ENCODE results near the gene BCAS1. TPM values are rescaled to one million over a fixed set of nuclear protein-coding genes. Genes with fewer than 3 reads are reported as not detected.

Gene BCAS1
- total RNA-seq, 1 experiment from 2014 or later, result 0.16 TPM

- Histone ChIP-seq H3K9me3 (replicated peaks) (no peaks in the 10 kb centered on the region), H3K36me3 (no peaks in the 10 kb centered on the region), H3K27ac (no peak overlapping the region), H3K4me1 (no peaks in the 10 kb centered on the region), H3K4me3 (no peak overlapping the region), H3K27me3 (peaks cover 17% of the 10 kb centered on the region)
- DNase-seq, result no peak
Observed at GRCh38 chr20:53993310-53993709, 77.1 kb downstream of the BCAS1 start.

DNA sequence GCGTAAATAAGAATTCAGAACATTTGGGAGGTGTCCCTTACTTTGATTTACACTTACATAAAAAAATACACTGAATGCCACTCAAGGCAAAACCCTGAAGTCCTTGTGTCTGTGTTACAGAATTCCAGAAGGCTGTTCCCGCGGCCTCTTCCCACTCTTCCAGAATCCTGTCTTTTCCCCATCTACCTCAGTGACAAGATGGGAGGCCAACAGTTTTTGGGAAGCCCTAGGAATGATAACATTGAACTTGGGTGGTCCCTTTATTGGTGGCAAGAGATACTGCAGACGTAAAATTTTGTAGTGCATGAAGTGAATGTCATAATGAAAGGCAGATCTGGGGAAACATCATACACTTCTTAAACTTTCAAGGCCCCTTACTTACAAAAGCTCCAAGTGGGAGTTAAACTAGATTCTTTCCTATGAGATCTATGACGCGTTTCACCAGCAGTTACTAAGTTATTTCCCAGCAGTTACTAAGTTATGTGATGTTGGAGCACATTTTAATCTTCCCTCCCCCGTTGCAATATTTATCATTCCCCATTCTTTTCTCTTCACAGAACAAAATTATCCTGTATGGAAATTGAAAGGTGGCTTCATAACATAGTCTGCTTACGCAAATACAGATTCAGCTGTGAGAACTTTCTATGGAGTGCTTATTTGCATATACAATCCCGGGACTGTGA lies 79.5 kb downstream of the BCAS1 start:
- DNase-seq, result no peak
- Histone ChIP-seq H3K27me3 (peaks cover 14% of the 10 kb centered on the region), H3K4me3 (no peak overlapping the region), H3K9me3 (replicated peaks) (no peaks in the 10 kb centered on the region), H3K27ac (no peak overlapping the region), H3K36me3 (no peaks in the 10 kb centered on the region), H3K4me1 (no peaks in the 10 kb centered on the region)

DNA sequence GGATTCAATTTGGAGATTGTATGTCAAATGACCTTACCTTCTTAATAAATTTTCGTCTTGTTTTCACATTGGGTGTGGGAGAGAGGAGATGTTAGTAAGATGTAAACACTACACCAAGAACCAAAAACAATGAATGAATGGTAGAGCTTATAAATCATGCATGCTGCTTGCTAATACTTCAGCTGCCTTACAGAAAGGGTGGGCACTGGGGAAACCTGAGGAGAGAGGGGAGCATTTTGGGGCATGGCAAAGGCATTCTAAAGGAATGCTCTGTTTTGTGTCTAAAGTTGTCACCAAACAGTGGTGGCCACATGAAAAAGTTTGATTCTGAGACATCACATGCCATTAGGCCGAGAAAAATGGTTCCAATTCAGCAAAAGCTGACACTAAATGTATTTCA lies 80.4 kb downstream of the BCAS1 start:
- Histone ChIP-seq H3K4me1 (no peaks in the 10 kb centered on the region), H3K27ac (no peak overlapping the region), H3K4me3 (no peak overlapping the region), H3K9me3 (replicated peaks) (no peaks in the 10 kb centered on the region), H3K36me3 (no peaks in the 10 kb centered on the region), H3K27me3 (peaks cover 14% of the 10 kb centered on the region)
- DNase-seq, result no peak

DNA sequence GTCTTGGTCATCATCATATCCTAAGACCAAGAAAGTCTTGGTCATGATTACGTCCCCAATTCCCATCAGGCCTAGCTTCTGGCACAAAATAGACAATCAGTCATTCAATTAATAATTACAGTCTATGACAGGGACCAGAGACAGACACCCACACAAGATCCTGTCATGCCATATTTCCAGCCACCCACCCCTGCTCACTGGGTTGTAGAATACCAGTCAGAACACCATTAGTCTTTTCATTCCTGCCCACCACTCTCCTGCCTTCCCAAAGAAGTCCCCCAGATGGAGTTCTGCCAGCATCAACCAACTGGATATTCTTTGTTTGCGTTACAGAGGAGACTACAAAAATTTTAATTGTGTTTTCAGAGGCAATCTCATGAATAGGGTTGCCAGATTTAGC lies 81.0 kb downstream of the BCAS1 start:
- no peaks in the 10 kb centered on the region for H3K9me3 ChIP-seq (replicated peaks)
- no peaks in the 10 kb centered on the region for H3K36me3 ChIP-seq
- no peaks in the 10 kb centered on the region for H3K4me1 ChIP-seq
- H3K27ac ChIP-seq, result no peak overlapping the region
- H3K27me3 ChIP-seq, result peaks cover 11% of the 10 kb centered on the region
- DNase-seq, result no peak
- no peak overlapping the region for H3K4me3 ChIP-seq

DNA sequence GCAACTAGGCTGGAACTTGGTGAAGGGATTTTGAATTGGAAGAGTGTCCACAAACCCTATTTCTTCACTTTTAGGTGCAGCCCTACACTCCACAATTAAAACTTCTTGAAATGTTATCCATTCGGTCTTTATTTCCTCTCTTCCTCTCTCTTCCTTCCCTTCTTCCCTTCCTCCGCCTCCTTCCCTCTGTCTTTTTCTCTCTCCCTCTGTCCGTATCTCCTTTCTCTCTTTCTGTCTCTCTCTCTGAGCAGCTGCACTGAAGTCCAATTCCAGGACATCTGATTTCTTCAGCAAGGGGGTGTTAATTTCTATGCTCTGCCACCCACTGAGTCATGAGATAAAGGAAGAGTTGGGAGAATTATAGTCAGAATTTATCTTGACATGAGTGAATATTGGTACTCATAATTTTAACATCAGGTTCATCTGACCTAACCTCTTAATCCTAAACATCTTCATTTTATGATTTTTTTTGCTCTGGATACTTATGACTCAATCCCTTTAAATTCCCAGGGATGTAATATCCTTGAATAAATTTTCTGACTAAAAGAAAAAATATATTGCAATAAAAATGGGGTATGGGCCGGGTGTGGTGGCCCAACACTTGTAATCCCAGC lies 84.2 kb downstream of the BCAS1 start:
- Histone ChIP-seq H3K4me1 (no peaks in the 10 kb centered on the region), H3K4me3 (no peak overlapping the region), H3K9me3 (replicated peaks) (no peaks in the 10 kb centered on the region), H3K27ac (no peak overlapping the region), H3K27me3 (peaks cover 9% of the 10 kb centered on the region), H3K36me3 (no peaks in the 10 kb centered on the region)
- DNase-seq, result no peak

DNA sequence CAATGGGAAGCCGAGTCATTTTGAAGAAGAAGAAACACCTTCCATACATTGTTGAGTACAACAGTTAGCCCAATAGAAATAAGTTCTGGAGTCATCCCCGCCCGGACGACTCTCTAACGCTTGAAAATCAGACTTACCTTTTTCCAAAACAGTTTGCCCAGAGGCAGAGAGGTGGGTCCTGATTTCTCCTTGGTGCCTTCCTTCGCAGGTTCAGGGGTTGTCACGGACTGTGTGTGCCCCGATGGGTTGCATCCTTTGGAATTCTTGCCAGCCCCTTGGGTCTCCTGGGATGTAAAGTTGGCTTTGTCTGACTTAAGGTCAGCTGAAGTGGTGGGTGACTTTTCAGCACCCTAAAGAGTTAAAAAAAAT lies 85.3 kb downstream of the BCAS1 start:
- Histone ChIP-seq H3K27ac (no peak overlapping the region), H3K9me3 (replicated peaks) (0 out of 2 replicates have a peak, but pooled peaks cover 2% of the 10 kb centered on the region), H3K4me1 (no peaks in the 10 kb centered on the region), H3K27me3 (peaks cover 9% of the 10 kb centered on the region), H3K36me3 (no peaks in the 10 kb centered on the region), H3K4me3 (no peak overlapping the region)
- no peak for DNase-seq

- no peaks in the 10 kb centered on the region for H3K4me1 ChIP-seq
- no peaks in the 10 kb centered on the region for H3K36me3 ChIP-seq
- 0 out of 2 replicates have a peak, but pooled peaks cover 2% of the 10 kb centered on the region for H3K9me3 ChIP-seq (replicated peaks)
- no peak overlapping the region for H3K27ac ChIP-seq
- DNase-seq, result no peak
- no peak overlapping the region for H3K4me3 ChIP-seq
- peaks cover 9% of the 10 kb centered on the region for H3K27me3 ChIP-seq
Observed at GRCh38 chr20:53984356-53985149, 85.8 kb downstream of the BCAS1 start.

GRCh38 chr20:53983401-53983800 lies 87.0 kb downstream of the BCAS1 start:
- DNase-seq, result no peak
- Histone ChIP-seq H3K4me1 (no peaks in the 10 kb centered on the region), H3K27me3 (peaks cover 9% of the 10 kb centered on the region), H3K27ac (no peak overlapping the region), H3K36me3 (no peaks in the 10 kb centered on the region), H3K9me3 (replicated peaks) (0 out of 2 replicates have a peak, but pooled peaks cover 2% of the 10 kb centered on the region), H3K4me3 (no peak overlapping the region)

DNA sequence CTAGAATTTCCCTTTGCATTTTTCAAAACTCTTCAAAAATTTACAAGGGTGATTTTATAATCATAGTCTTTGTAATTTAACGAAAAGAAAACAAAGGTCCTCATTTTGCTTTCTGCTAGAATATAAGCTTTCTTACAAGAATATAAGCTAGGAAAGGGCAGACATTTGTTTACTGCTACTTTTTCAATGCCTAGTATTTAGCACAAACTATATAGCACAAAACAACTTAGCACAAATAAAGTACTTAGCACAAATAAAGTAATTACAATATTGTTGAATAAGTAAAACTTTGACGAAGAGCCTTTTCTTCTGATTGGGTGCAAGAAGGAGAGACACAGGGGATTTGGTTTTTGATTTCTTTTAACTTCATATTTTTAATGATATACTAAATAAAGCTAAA lies 87.8 kb downstream of the BCAS1 start:
- H3K9me3 ChIP-seq (replicated peaks), result 0 out of 2 replicates have a peak, but pooled peaks cover 2% of the 10 kb centered on the region
- no peak for DNase-seq
- no peaks in the 10 kb centered on the region for H3K36me3 ChIP-seq
- H3K27ac ChIP-seq, result no peak overlapping the region
- no peaks in the 10 kb centered on the region for H3K4me1 ChIP-seq
- peaks cover 9% of the 10 kb centered on the region for H3K27me3 ChIP-seq
- H3K4me3 ChIP-seq, result no peak overlapping the region

DNA sequence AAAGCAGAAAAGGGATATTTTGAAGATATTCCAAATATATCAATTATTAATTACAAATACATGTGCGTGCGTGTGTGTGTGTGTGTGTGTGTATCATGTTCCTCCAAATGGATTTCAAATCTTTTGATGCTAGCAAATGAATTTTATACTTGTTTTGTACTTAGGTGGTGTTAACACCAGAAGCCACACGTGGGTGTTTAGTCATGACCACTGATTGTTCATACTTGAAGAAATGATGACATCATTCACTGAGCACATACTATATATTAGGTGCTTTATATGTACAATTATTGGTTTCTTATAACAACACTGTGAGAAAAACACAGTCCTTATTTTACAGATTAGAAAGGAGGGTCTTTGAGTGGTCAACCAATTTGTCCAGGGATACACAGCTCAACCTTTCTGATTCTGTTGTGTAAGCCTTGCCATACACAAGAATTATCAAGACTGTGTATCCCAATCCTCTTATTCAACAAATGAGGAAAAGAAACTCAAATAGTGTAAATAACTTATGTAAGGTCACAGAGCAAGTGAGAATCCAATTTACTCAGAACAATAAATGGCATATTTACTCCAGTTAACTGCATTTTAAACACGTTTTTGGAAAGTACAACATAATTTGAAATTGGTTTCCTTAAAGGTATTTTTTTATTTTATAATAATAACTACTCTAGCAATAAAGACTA lies 88.5 kb downstream of the BCAS1 start:
- H3K4me3 ChIP-seq, result no peak overlapping the region
- 0 out of 2 replicates have a peak, but pooled peaks cover 2% of the 10 kb centered on the region for H3K9me3 ChIP-seq (replicated peaks)
- no peaks in the 10 kb centered on the region for H3K36me3 ChIP-seq
- peaks cover 9% of the 10 kb centered on the region for H3K27me3 ChIP-seq
- H3K4me1 ChIP-seq, result no peaks in the 10 kb centered on the region
- H3K27ac ChIP-seq, result no peak overlapping the region
- DNase-seq, result no peak

DNA sequence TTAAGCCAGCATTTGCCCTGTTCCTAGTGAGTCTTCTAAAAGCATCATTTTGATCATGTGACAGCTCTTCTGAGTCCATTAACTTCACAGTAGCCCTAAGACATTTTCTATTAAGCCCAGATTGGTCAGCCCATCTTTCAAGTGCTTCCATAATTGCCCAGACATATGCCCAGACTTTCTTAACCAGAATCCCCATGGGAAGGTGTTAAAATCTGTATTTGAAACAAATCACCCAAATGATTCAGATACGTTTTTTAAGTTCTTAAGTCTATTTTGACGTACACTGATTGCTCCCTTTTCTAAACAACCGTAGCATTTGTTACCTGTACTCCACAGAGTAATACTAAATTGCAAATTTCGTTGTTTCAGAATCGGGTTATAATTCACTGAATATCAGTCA lies 89.3 kb downstream of the BCAS1 start:
- no peak for DNase-seq
- Histone ChIP-seq H3K4me1 (no peaks in the 10 kb centered on the region), H3K27ac (no peak overlapping the region), H3K36me3 (no peaks in the 10 kb centered on the region), H3K4me3 (no peak overlapping the region), H3K27me3 (peaks cover 9% of the 10 kb centered on the region), H3K9me3 (replicated peaks) (0 out of 2 replicates have a peak, but pooled peaks cover 2% of the 10 kb centered on the region)

DNA sequence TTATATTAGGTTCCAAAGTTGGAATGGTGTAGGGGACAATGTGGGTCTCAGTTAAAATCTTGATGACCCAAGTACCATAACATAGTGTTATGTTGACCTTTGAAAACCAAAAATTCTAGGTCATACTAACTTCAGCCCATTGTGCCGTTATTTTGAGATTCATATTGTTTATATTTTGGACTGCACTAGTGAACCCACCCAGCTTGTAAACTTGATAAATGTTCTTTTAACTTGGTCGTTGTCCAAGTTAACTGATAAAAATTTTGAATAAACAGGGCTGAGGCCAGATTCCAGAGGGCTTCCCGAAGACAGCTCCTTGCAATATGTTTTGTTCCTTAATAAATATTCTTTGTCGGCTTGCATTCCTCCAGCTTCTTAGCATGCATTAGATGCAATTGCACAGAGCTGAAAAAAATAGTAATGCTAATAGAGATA lies 90.3 kb downstream of the BCAS1 start:
- H3K4me1 ChIP-seq, result no peaks in the 10 kb centered on the region
- no peaks in the 10 kb centered on the region for H3K36me3 ChIP-seq
- no peak overlapping the region for H3K4me3 ChIP-seq
- H3K9me3 ChIP-seq (replicated peaks), result 0 out of 2 replicates have a peak, but pooled peaks cover 2% of the 10 kb centered on the region
- no peak for DNase-seq
- H3K27me3 ChIP-seq, result peaks cover 9% of the 10 kb centered on the region
- no peak overlapping the region for H3K27ac ChIP-seq

GRCh38 chr20:53978497-53978896 lies 91.9 kb downstream of the BCAS1 start:
- Histone ChIP-seq H3K4me1 (no peaks in the 10 kb centered on the region), H3K27me3 (peaks cover 9% of the 10 kb centered on the region), H3K9me3 (replicated peaks) (0 out of 2 replicates have a peak, but pooled peaks cover 2% of the 10 kb centered on the region), H3K4me3 (no peak overlapping the region), H3K27ac (no peak overlapping the region), H3K36me3 (no peaks in the 10 kb centered on the region)
- no peak for DNase-seq

GRCh38 chr20:53977391-53977790 lies 93.0 kb downstream of the BCAS1 start:
- no peak overlapping the region for H3K4me3 ChIP-seq
- no peak for DNase-seq
- peaks cover 9% of the 10 kb centered on the region; the same call in 1 of the 2 replicates for H3K27me3 ChIP-seq
- H3K27ac ChIP-seq, result no peak overlapping the region
- 0 out of 2 replicates have a peak, but pooled peaks cover 2% of the 10 kb centered on the region for H3K9me3 ChIP-seq (replicated peaks)
- H3K36me3 ChIP-seq, result no peaks in the 10 kb centered on the region
- H3K4me1 ChIP-seq, result no peaks in the 10 kb centered on the region
